ENCODE results near the gene C1orf141.
A peak's percentile ranks its signal among the peaks of the same experiment; 100 is the strongest.

C1orf141 gene

DNA sequence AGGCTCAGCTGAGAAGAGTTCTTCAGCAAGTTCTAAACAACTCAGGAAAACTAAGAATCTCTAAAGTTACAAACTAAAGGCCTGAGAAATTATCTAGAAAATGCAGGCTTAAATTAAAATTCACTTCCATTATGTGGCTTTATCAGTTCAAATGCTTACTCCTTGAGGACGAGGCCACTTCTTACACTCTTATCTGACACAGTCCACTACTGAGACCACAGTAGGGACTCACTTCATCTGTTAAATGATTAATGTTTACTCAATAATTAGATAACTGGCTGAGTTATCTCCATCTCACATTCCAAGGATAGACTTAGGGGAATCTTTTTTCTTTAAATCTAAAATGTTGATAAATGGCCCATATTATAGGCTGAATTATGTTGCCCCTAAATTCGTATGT, 1.6 kb downstream of the C1orf141 start:
- H2BK12ac ChIP-seq (ENCODE audit: low read length in 2 of 2) = no peak overlapping the region
- 71% methylated on average over 2 of the region's 2 CpGs for WGBS
- H3K14ac ChIP-seq (ENCODE audit: low read length in 2 of 2) = no peak overlapping the region
- no peak overlapping the region for H2AFZ ChIP-seq (ENCODE audit: low read depth, low read length)
- no peak overlapping the region for H2BK15ac ChIP-seq (ENCODE audit: low read depth, poor library complexity, severe bottlenecking)
- no peak for DNase-seq
- H3K9me3 ChIP-seq (ENCODE audit: control insufficient read depth, low read length) = no peaks in the 10 kb centered on the region
- no peak overlapping the region for H3K4me3 ChIP-seq (ENCODE audit: insufficient read depth in 1 of 2, low read depth in 1 of 2, low read length in 2 of 2)
- no peak overlapping the region for H2AK5ac ChIP-seq (ENCODE audit: low read length, severe bottlenecking)
- H4K8ac ChIP-seq (ENCODE audit: low read length) = no peak overlapping the region
- no peaks in the 10 kb centered on the region for H3K79me1 ChIP-seq (replicated peaks; ENCODE audit: low read length, poor library complexity, severe bottlenecking)
- no peak overlapping the region for H3K23ac ChIP-seq (ENCODE audit: low read length in 2 of 2)
- H3K4me1 ChIP-seq (ENCODE audit: control insufficient read depth, insufficient read depth, low read depth, low read length) = peaks cover 4% of the 10 kb centered on the region
- no peak overlapping the region for H4K91ac ChIP-seq (ENCODE audit: low read length)
- no peaks in the 10 kb centered on the region for H3K27me3 ChIP-seq (ENCODE audit: control insufficient read depth in 1 of 2, insufficient read depth in 1 of 2, low read length in 2 of 2)
- H3K4me2 ChIP-seq (ENCODE audit: low read length, poor library complexity, severe bottlenecking) = no peak overlapping the region
- no peaks in the 10 kb centered on the region for H3K36me3 ChIP-seq (ENCODE audit: control insufficient read depth in 1 of 2, insufficient read depth in 2 of 2, low read depth in 1 of 2, low read length in 2 of 2)
- no peak overlapping the region for H3K9ac ChIP-seq (ENCODE audit: low read length)
- H2BK5ac ChIP-seq (ENCODE audit: low read depth, low read length, poor library complexity, severe bottlenecking) = no peak overlapping the region
- no peak overlapping the region for H3K27ac ChIP-seq (ENCODE audit: low read length, poor library complexity, severe bottlenecking)
- H2BK120ac ChIP-seq (ENCODE audit: low read depth, low read length) = no peak overlapping the region
- H3K18ac ChIP-seq (ENCODE audit: low read depth in 1 of 2, low read length in 2 of 2) = no peak overlapping the region
- H3K4ac ChIP-seq (ENCODE audit: low read depth in 1 of 2, low read length in 2 of 2) = no peak overlapping the region

GRCh38 chr1:67130673-67131072, 4.1 kb downstream of the C1orf141 start:
- no peak overlapping the region for H3K4me2 ChIP-seq (ENCODE audit: low read length, poor library complexity, severe bottlenecking)
- no peak overlapping the region for H2BK5ac ChIP-seq (ENCODE audit: low read depth, low read length, poor library complexity, severe bottlenecking)
- H2BK12ac ChIP-seq (ENCODE audit: low read length in 2 of 2) = no peak overlapping the region
- no CpG with 5 or more reads among the region's 2 CpGs for WGBS
- DNase-seq = no peak
- H4K91ac ChIP-seq (ENCODE audit: low read length) = no peak overlapping the region
- H3K79me1 ChIP-seq (replicated peaks; ENCODE audit: low read length, poor library complexity, severe bottlenecking) = no peaks in the 10 kb centered on the region
- H3K4me1 ChIP-seq (ENCODE audit: control insufficient read depth, insufficient read depth, low read depth, low read length) = peaks cover 4% of the 10 kb centered on the region
- H3K14ac ChIP-seq (ENCODE audit: low read length in 2 of 2) = no peak overlapping the region
- no peak overlapping the region for H2AK5ac ChIP-seq (ENCODE audit: low read length, severe bottlenecking)
- H3K4ac ChIP-seq (ENCODE audit: low read depth in 1 of 2, low read length in 2 of 2) = no peak overlapping the region
- H3K27ac ChIP-seq (ENCODE audit: low read length, poor library complexity, severe bottlenecking) = no peak overlapping the region
- H2BK15ac ChIP-seq (ENCODE audit: low read depth, poor library complexity, severe bottlenecking) = no peak overlapping the region
- H4K8ac ChIP-seq (ENCODE audit: low read length) = no peak overlapping the region
- H3K4me3 ChIP-seq (ENCODE audit: insufficient read depth in 1 of 2, low read depth in 1 of 2, low read length in 2 of 2) = no peak overlapping the region
- H2AFZ ChIP-seq (ENCODE audit: low read depth, low read length) = no peak overlapping the region
- no peak overlapping the region for H3K9ac ChIP-seq (ENCODE audit: low read length)
- H3K27me3 ChIP-seq (ENCODE audit: control insufficient read depth in 1 of 2, insufficient read depth in 1 of 2, low read length in 2 of 2) = no peaks in the 10 kb centered on the region
- no peak overlapping the region for H3K18ac ChIP-seq (ENCODE audit: low read depth in 1 of 2, low read length in 2 of 2)
- no peak overlapping the region for H3K23ac ChIP-seq (ENCODE audit: low read length in 2 of 2)
- H3K9me3 ChIP-seq (ENCODE audit: control insufficient read depth, low read length) = no peaks in the 10 kb centered on the region
- no peaks in the 10 kb centered on the region for H3K36me3 ChIP-seq (ENCODE audit: control insufficient read depth in 1 of 2, insufficient read depth in 2 of 2, low read depth in 1 of 2, low read length in 2 of 2)
- H2BK120ac ChIP-seq (ENCODE audit: low read depth, low read length) = no peak overlapping the region

DNA sequence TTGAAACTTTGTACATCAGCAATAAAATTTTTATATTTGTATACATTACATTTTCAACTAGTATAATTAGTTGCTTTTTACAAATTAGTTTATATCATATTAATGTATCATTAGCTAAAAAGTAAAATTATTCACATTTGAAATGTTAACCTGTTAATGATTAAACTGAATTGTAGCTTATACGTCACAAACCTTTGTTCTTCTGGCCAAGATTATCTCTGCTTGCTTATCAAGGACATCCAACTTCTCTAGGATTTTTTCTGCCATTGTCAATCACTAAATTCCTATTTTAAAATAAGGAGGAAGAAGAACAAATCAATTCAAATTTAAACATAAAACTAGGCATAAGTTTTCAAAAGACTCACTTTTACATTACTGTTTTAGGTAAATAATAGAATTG, 7.8 kb downstream of the C1orf141 start:
- Histone ChIP-seq H2AK5ac (ENCODE audit: low read length, severe bottlenecking) (no peak overlapping the region), H4K91ac (ENCODE audit: low read length) (no peak overlapping the region), H3K36me3 (ENCODE audit: control insufficient read depth in 1 of 2, insufficient read depth in 2 of 2, low read depth in 1 of 2, low read length in 2 of 2) (no peaks in the 10 kb centered on the region), H3K4me2 (ENCODE audit: low read length, poor library complexity, severe bottlenecking) (no peak overlapping the region), H3K9me3 (ENCODE audit: control insufficient read depth, low read length) (no peaks in the 10 kb centered on the region), H2BK5ac (ENCODE audit: low read depth, low read length, poor library complexity, severe bottlenecking) (no peak overlapping the region), H3K79me1 (replicated peaks; ENCODE audit: low read length, poor library complexity, severe bottlenecking) (no peaks in the 10 kb centered on the region), H3K23ac (ENCODE audit: low read length in 2 of 2) (no peak overlapping the region), H3K9ac (ENCODE audit: low read length) (no peak overlapping the region), H3K18ac (ENCODE audit: low read depth in 1 of 2, low read length in 2 of 2) (no peak overlapping the region), H2BK15ac (ENCODE audit: low read depth, poor library complexity, severe bottlenecking) (no peak overlapping the region), H3K4me3 (ENCODE audit: insufficient read depth in 1 of 2, low read depth in 1 of 2, low read length in 2 of 2) (no peak overlapping the region), H3K4me1 (ENCODE audit: control insufficient read depth, insufficient read depth, low read depth, low read length) (no peaks in the 10 kb centered on the region), H2AFZ (ENCODE audit: low read depth, low read length) (no peak overlapping the region), H3K27ac (ENCODE audit: low read length, poor library complexity, severe bottlenecking) (no peak overlapping the region), H4K8ac (ENCODE audit: low read length) (no peak overlapping the region), H3K4ac (ENCODE audit: low read depth in 1 of 2, low read length in 2 of 2) (no peak overlapping the region), H2BK120ac (ENCODE audit: low read depth, low read length) (no peak overlapping the region), H3K14ac (ENCODE audit: low read length in 2 of 2) (no peak overlapping the region), H2BK12ac (ENCODE audit: low read length in 2 of 2) (no peak overlapping the region), H3K27me3 (ENCODE audit: control insufficient read depth in 1 of 2, insufficient read depth in 1 of 2, low read length in 2 of 2) (no peaks in the 10 kb centered on the region)
- DNase-seq = no peak
- no CpG with 5 or more reads among the region's 1 CpG for WGBS

DNA sequence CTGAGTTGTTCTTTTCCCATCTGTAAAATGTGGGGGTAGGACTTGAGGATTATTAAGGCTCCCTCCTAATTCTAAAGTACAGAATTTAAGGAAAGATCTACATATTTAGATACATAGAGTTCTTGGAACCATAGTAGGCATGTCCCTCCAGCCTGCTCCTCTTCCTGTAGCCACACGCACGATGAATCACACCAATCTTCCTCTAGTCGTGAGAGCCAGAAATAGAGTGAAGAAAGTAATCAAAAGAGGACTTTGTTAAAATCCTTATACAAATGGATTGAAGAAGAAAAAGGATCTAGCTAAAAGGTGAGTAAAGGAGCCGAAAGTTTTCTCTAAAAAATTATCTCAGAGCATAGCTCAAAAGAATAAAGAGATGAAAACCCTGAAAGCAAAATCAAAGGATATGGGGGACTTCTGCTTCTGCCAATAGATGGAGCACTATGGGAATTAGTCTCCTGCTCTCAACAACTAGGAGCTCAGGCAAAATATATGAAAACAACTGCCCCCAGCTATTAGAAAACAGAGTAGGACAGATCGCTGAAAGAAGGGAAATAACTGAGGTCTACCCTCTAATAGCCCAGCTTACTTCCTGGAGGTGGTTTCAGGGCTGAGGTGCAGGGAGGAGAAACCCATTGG, 8.5 kb downstream of the C1orf141 start:
- Histone ChIP-seq H2BK12ac (ENCODE audit: low read length in 2 of 2) (no peak overlapping the region), H2BK15ac (ENCODE audit: low read depth, poor library complexity, severe bottlenecking) (no peak overlapping the region), H3K9me3 (ENCODE audit: control insufficient read depth, low read length) (no peaks in the 10 kb centered on the region), H3K27ac (ENCODE audit: low read length, poor library complexity, severe bottlenecking) (no peak overlapping the region), H3K79me1 (replicated peaks; ENCODE audit: low read length, poor library complexity, severe bottlenecking) (no peaks in the 10 kb centered on the region), H3K4me1 (ENCODE audit: control insufficient read depth, insufficient read depth, low read depth, low read length) (no peaks in the 10 kb centered on the region), H3K23ac (ENCODE audit: low read length in 2 of 2) (no peak overlapping the region), H3K4ac (ENCODE audit: low read depth in 1 of 2, low read length in 2 of 2) (no peak overlapping the region), H3K9ac (ENCODE audit: low read length) (no peak overlapping the region), H2BK120ac (ENCODE audit: low read depth, low read length) (no peak overlapping the region), H2BK5ac (ENCODE audit: low read depth, low read length, poor library complexity, severe bottlenecking) (no peak overlapping the region), H3K4me2 (ENCODE audit: low read length, poor library complexity, severe bottlenecking) (no peak overlapping the region), H2AK5ac (ENCODE audit: low read length, severe bottlenecking) (no peak overlapping the region), H3K14ac (ENCODE audit: low read length in 2 of 2) (no peak overlapping the region), H4K8ac (ENCODE audit: low read length) (no peak overlapping the region), H4K91ac (ENCODE audit: low read length) (no peak overlapping the region), H2AFZ (ENCODE audit: low read depth, low read length) (no peak overlapping the region), H3K4me3 (ENCODE audit: insufficient read depth in 1 of 2, low read depth in 1 of 2, low read length in 2 of 2) (no peak overlapping the region), H3K36me3 (ENCODE audit: control insufficient read depth in 1 of 2, insufficient read depth in 2 of 2, low read depth in 1 of 2, low read length in 2 of 2) (no peaks in the 10 kb centered on the region), H3K18ac (ENCODE audit: low read depth in 1 of 2, low read length in 2 of 2) (no peak overlapping the region), H3K27me3 (ENCODE audit: control insufficient read depth in 1 of 2, insufficient read depth in 1 of 2, low read length in 2 of 2) (no peaks in the 10 kb centered on the region)
- peak; percentile 29 for DNase-seq
- WGBS = 100% methylated on average over 1 of the region's 5 CpGs

All from mesenchymal stem cell (in vitro differentiated cells and primary cell).